Transverse colon (tissue), 4 donors: ENCODE data around the gene KCNN3. TPM values are rescaled to one million over a fixed set of nuclear protein-coding genes. Genes with fewer than 3 reads are reported as not detected.

ENCODE experiments used
- DNase-seq: peaks from one replicate; pipeline ENCODE4 v3.0.0-alpha.2; 2019
- H3K27ac ChIP-seq, 4 donors: fragments of 200-600 bp; sonication (generic); 2 replicates each; pipeline ENCODE4 v1.5.1; 2016 to 2018; ENCODE audit warnings: inconsistent platforms in 4 of 4
- H3K27me3 ChIP-seq: fragments of 200-600 bp; sonication (generic); 2 replicates; pipeline ENCODE4 v1.5.1; 2017; ENCODE audit warnings: inconsistent platforms
- H3K36me3 ChIP-seq, 4 donors: fragments of 200-600 bp; sonication (generic); 2 replicates each; pipeline ENCODE4 v1.5.1; 2017 to 2019; ENCODE audit warnings: inconsistent platforms in 4 of 4
- H3K4me1 ChIP-seq, 4 donors: fragments of 200-600 bp; sonication (generic); 2 replicates each; pipeline ENCODE4 v1.5.1; 2017 to 2020; ENCODE audit warnings: inconsistent platforms in 4 of 4
- H3K4me3 ChIP-seq, 4 donors: fragments of 200-600 bp; sonication (generic); 1 replicate in 1 of 4; 2 replicates in 3 of 4; pipeline versions ENCODE4 v1.5.1 to v1.6.1; 2017 to 2019; ENCODE audit warnings: inconsistent platforms in 4 of 4
- H3K9me3 ChIP-seq, 2 donors: fragments of 200-600 bp; sonication (generic); 2 replicates each; pipeline ENCODE4 v1.5.1; 2017 to 2019; ENCODE audit warnings: inconsistent platforms in 2 of 2
- EP300 ChIP-seq: sonication (generic); formaldehyde crosslinking; IDR thresholded peaks from one replicate; pipeline ENCODE4 v1.6.1; 2017; ENCODE audit warnings: antibody characterized with exemption, low read depth
- POLR2A ChIP-seq: fragments of 450-650 bp; IDR thresholded peaks from one replicate; pipeline ENCODE4 v1.6.1; 2016; ENCODE audit warnings: antibody characterized with exemption, mild to moderate bottlenecking, moderate library complexity
- POLR2AphosphoS5 ChIP-seq, 3 donors: sonication (generic); formaldehyde crosslinking; IDR thresholded peaks; one replicate each; pipeline ENCODE4 v1.6.1; 2016; ENCODE audit warnings: antibody characterized with exemption in 3 of 3
- WGBS, 2 donors: methylation state at CpG; one replicate each; pipeline ENCODE4 v1.1.5; 2018; ENCODE audit warnings: low coverage in 1 of 2; 5-methylcytosine and 5-hydroxymethylcytosine counted together
- in situ Hi-C, 4 donors: fragments of 200-750 bp; cut with MboI; loops; one replicate each; pipeline versions ENCODE4 v1.15.0 to v1.15.1; 2017; ENCODE audit warnings: low sequenced_read_pairs in 3 of 4, low pct_ligation_motif_present in 1 of 4, low pct_unique_long_range_greater_than_20kb in 1 of 4
- intact Hi-C: fragments of 100-400 bp; cut with DNase I; formaldehyde crosslinking; loops from one replicate; pipeline ENCODE4 v1.15.1; 2023; ENCODE audit warnings: low total_unique reads
- total RNA-seq, 4 donors: library from RNA; depleted of rRNA; stranded (reverse); fragments of >200 nt; gene quantifications; one replicate each; pipeline ENCODE4 v1.1.0, GENCODE V29; 2016
- TF ChIP-seq, protein P1 (sequence below), 5 experiments: fragments of 200-600 bp in 3 of 5; fragments of 450-650 bp in 2 of 5; sonication (generic) in 3 of 5; IDR thresholded peaks; 1 replicate in 2 of 5; 2 replicates in 3 of 5; pipeline ENCODE4 v1.5.1; 2016 to 2017; ENCODE audit warnings: antibody characterized with exemption in 5 of 5, inconsistent platforms in 3 of 5, mild to moderate bottlenecking in 2 of 5, moderate library complexity in 1 of 5

The KCNN3 gene
- total RNA-seq, 4 donors from 2014 or later: 2.3 to 5.0 (median 3.5) TPM

DNA sequence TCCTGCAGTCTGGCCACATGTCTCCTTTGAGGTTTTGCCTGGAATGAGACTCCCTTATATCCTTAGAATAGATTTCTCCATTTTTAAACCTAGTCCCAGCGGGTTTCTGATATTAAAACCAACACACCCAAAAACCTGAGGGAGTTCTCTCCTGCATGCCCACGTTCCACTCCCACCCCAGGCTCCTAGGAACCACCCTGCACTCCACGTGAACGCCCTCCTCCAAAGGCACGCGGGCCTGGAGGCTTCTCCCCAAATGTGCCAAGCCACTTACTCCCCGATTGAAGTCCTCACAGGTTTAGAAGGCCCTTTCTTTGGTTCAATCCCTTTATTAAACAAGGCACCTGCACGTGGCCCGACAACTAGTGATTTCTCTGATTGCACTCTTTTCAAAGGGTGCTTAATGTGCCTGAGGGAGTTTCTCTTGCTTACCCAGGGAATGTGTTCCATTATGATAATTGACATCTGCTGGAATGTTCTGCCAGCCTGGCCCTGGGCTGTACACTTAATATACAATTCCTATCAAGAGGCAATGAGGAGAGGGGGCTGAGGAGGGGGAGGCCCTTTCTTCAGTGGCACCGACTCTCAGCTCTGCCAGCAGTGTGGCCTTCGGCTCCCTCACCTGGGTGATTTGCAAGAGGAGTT, 157.8 kb downstream of the KCNN3 start:
- no peaks in the 10 kb centered on the region for H3K9me3 ChIP-seq
- DNase-seq: no peak
- H3K36me3 ChIP-seq: no peaks in the 10 kb centered on the region
- WGBS, 2 donors: 77 to 85% methylated on average over 5 to 11 of the region's 11 CpGs
- no peaks in the 10 kb centered on the region for H3K27me3 ChIP-seq
- H3K27ac ChIP-seq: no peak overlapping the region
- intact Hi-C loops (no loop called here), in situ Hi-C loops (no loop called here)
- H3K4me1 ChIP-seq: no peaks in the 10 kb centered on the region
- no peak overlapping the region for H3K4me3 ChIP-seq
- TF ChIP-seq EP300 (no peak), POLR2A (no peak), POLR2AphosphoS5 (IDR thresholded peaks at IDR 0.05) (no peak)
- TF ChIP-seq, protein P1, sequence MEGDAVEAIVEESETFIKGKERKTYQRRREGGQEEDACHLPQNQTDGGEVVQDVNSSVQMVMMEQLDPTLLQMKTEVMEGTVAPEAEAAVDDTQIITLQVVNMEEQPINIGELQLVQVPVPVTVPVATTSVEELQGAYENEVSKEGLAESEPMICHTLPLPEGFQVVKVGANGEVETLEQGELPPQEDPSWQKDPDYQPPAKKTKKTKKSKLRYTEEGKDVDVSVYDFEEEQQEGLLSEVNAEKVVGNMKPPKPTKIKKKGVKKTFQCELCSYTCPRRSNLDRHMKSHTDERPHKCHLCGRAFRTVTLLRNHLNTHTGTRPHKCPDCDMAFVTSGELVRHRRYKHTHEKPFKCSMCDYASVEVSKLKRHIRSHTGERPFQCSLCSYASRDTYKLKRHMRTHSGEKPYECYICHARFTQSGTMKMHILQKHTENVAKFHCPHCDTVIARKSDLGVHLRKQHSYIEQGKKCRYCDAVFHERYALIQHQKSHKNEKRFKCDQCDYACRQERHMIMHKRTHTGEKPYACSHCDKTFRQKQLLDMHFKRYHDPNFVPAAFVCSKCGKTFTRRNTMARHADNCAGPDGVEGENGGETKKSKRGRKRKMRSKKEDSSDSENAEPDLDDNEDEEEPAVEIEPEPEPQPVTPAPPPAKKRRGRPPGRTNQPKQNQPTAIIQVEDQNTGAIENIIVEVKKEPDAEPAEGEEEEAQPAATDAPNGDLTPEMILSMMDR (IDR thresholded peaks at IDR 0.05): no peak

DNA sequence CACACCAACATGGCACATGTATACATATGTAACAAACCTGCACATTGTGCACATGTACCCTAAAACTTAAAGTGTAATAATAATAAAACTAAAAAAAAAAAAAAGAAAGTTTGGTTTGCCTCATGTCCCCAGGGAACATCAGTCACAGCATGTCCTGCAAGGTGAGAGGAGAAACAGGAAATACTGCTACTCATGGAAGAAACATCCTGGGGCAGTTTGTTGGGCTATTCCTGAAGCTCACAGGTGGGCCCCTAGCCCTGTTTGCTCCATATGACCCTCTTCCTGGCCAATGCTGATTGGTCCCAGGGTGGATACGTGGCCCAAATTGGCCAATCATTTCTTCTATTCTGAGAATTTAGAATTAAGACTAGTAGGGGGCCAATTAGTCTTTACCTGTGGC, 158.7 kb downstream of the KCNN3 start:
- no peaks in the 10 kb centered on the region for H3K9me3 ChIP-seq
- 60 to 69% methylated on average over 1 of the region's 1 CpG for WGBS, 2 donors
- DNase-seq: no peak
- H3K4me1 ChIP-seq: no peaks in the 10 kb centered on the region
- intact Hi-C loops: no loop called here
- H3K27ac ChIP-seq: no peak overlapping the region
- no peaks in the 10 kb centered on the region for H3K27me3 ChIP-seq
- in situ Hi-C loops: no loop called here
- H3K4me3 ChIP-seq: no peak overlapping the region
- TF ChIP-seq POLR2AphosphoS5 (IDR thresholded peaks at IDR 0.05) (no peak), POLR2A (no peak), EP300 (no peak)
- TF ChIP-seq, protein P1 (IDR thresholded peaks at IDR 0.05): no peak
- no peaks in the 10 kb centered on the region for H3K36me3 ChIP-seq

DNA sequence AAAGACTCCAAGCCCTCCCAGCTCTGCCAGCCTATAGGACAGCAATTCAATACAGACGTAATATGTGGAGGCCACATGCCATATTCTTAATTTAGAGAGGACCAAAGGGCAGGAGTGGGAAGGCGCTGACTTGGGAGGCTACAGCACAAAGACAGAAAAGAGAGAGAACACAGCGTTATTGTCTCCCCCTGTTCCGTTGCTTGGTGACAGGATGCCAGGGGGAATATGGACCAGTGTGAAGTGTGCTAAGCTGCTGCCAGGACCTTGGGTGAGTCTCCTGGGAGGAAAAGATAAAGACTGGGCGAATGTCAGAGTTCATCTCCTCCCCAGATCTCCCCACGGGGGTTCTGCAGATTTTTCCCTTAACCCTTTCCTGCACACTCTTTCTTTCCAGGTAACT, 160.0 kb downstream of the KCNN3 start:
- 68 to 70% methylated on average over 6 of the region's 6 CpGs for WGBS, 2 donors
- DNase-seq: no peak
- H3K27ac ChIP-seq: no peak overlapping the region
- in situ Hi-C loops (no loop called here), intact Hi-C loops (no loop called here)
- no peaks in the 10 kb centered on the region for H3K4me1 ChIP-seq
- H3K36me3 ChIP-seq: no peaks in the 10 kb centered on the region
- no peaks in the 10 kb centered on the region for H3K9me3 ChIP-seq
- H3K4me3 ChIP-seq: no peak overlapping the region
- H3K27me3 ChIP-seq: no peaks in the 10 kb centered on the region
- TF ChIP-seq, protein P1 (IDR thresholded peaks at IDR 0.05): no peak
- TF ChIP-seq EP300 (no peak), POLR2A (no peak), POLR2AphosphoS5 (IDR thresholded peaks at IDR 0.05) (no peak)

DNA sequence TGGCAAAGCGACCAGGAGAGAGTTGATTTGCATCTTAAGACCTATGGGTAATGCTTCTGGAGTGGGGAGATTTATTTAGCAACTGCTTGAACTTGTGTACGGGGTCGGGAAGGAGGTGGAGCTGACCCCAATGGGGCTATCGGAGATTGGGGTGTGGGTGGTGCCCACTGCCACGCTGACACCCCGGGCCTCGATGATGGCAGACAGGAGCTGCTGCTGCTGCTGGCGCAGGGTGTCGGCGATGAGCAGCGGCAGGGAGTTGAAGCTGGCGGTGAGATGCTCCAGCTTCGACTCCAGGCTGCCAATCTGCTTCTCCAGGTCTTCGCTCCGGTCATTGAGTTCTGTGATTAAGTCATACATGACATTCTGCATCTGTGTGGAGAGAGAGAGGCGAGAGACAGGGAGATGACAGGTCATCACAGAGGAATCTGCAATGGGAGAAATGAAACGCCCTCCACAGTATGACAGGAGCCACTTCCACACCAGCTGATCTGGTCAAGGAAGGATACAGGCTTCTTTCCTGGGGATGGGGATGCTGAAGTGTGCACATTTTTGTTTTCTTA, 162.1 kb downstream of the KCNN3 start:
- WGBS, 2 donors: 70 to 81% methylated on average over 2 to 17 of the region's 17 CpGs
- TF ChIP-seq, protein P1 (IDR thresholded peaks at IDR 0.05): no peak
- no peak for TF ChIP-seq POLR2AphosphoS5 (IDR thresholded peaks at IDR 0.05)
- no peak for TF ChIP-seq EP300
- no peak for TF ChIP-seq POLR2A
- Histone ChIP-seq H3K36me3 (no peaks in the 10 kb centered on the region), H3K4me3 (no peak overlapping the region), H3K9me3 (no peaks in the 10 kb centered on the region), H3K27ac (no peak overlapping the region), H3K27me3 (peaks cover 6% of the 10 kb centered on the region), H3K4me1 (no peaks in the 10 kb centered on the region)
- DNase-seq: no peak
- intact Hi-C loops: no loop called here
- in situ Hi-C loops: no loop called here
